NCI-H345 treated with DMSO at 0.1 percent for 48 hours (cell line): ENCODE results near the gene PCNX1.
"Not testable (repeated sequence)": the region's sequence is repeated elsewhere in the genome, so short reads cannot be mapped to it uniquely, and the experiment has no call there.

Source experiments
- DNase-seq: peaks from one replicate; lab custom pipeline; 2025; ENCODE audit not compliant: unreplicated experiment; lab: John Stamatoyannopoulos, UW

PCNX1 gene

DNA sequence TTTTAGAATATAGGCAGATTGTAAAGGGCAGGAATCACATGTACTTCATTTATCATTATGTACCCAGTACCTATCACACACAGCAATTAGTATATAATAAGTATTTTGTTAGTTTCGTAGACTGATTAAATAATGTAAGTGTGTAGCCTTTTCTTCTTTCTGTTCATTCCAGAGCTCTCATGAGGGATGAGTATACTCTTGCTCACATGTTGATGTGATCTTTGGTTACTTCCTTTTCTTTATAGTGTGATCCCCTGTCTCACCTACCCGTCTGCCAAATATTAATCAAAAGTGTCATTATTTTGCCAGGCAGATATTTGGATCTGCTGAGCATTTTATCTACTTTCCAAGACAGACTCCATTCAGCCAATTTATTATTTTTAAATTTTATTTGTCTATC, 156.1 kb downstream of the PCNX1 start:
- DNase-seq, result no peak

DNA sequence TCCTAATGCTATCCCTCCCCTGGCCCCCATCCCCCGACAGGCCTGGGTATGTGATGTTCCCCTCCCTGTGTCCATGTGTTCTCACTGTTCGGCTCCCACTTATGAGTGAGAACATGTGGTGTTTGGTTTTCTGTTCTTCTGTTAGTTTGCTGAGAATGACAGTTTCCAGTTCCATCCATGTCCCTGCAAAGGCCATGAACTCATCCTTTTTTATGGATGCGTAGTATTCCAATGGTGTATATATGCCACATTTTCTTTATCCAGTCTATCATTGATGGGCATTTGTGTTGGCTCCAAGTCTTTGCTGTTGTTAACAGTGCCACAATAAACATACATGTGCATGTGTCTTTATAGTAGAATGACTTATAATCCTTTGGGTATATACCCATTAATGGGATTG, 157.5 kb downstream of the PCNX1 start:
- DNase-seq, result not testable (repeated sequence)

DNA sequence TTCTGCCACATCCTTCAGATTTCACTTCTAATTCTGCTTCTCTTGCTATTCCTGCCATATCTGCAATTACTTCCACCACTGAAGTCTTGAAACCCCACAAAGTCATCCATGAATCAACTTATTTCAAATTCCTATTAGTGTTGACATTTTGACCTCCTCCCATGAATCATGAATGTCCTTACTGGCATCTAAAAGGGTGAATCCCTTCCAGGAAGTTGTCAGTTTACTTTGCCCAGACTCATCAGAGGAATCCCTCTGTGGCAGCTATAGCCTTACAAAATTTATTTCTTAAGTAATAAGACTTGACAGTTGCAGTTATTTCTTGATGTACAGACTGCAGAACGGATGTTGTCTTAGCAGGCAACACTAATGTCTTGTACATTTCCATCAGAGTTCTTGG, 162.9 kb downstream of the PCNX1 start:
- no peak for DNase-seq

DNA sequence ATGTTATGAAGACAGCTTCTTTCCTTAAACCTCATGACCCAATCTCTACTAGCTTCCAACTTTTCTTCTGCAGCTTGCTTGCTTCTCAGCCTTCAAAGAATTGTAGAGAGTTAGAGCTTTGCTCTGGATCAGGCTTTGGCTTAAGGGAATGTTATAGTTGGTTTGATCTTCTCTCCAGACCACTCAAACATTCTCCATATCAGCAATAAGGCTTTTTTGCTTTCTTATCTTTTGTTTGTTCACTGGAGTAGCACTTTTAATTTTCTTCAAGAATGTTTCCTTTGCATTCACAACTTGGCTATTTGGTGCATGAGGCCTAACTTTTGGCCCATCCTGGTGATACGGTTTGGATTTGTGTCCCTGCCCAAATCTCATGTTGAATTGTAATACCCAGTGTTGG, 163.8 kb downstream of the PCNX1 start:
- no peak for DNase-seq

DNA sequence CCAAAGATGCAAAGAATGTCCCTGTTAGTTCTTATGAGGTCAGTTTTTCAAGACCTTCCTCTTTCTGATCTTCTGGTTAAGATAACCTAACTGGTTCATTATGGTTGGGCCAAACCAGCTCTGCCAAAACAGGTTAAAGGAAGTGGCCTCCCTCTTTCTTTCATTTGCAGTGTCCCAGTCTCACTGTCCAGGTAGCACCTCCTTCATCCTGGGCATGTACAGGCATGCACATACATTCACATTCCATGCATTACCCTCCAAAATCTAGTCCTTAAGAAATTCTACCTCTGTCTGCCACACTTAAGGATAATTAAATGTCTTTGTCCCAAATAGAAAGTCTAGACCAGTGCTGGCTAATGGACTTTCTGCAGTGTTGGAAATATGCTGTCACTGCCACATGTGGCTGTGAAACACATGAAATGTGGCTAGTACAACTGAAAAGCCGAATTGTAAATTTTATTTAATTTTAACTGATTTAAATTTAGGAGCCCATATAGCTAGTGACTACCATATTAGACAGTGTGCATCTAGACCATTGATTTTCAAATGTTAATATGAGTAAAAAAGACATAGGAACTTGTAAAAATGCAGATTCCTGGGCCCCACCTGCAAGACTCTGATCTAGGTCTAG, 169.3 kb downstream of the PCNX1 start:
- DNase-seq, result no peak

DNA sequence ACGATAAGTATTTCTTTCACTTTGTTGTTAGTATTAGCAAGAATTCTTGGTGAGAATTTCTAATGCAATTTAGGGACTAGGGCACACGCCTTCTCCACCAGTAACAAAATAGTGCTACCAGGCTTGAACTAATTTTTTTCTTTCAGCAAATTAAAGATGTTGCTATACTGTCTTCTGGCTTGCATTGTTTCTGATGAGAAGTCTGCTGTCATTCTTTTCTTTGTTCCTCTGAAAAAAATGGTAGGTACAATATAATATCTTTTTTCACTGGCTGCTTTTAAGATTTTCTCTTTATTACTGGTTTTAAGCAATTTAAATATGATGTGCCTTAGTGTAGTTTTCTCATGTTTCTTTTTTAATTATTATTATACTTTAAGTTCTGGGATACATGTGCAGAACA, 171.2 kb downstream of the PCNX1 start:
- no peak for DNase-seq

DNA sequence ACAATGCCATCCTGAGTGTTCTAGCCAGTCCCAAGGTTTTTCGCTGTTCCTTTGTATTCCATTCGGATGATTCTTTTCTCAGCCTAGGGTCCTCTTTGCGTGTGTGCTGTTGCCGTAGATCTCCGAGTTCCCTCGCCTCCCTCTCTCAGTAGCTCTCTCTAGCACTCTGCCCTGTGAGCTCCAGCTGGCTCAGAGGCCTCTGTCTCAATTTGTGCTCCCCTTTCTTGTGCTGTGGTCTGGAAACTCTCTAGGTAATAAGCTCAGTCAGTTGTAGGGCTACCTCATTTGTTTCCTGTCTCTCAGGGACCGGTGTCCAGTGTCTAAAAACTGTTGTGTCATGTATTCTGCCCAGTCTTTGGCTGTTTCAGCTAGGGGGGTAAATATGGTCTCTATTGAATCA, 179.3 kb downstream of the PCNX1 start:
- no peak for DNase-seq

DNA sequence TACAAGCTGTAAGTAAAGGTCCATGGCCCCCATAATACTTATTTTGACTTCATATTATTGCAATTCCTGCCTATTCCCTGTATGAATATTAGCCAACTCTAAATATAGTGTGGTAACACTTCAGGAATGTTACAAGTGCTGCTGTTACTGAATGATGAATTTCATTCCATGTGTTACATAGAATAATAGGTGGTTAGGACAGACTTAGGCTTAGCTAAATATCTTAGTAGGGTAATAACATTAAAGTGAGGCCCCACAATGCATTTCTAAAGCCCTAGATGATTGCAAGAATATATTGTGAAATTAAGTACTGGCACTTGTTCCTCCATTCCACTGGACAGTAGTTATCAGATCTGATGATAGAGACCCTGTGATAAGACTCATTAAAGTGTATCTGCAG, 182.7 kb downstream of the PCNX1 start:
- DNase-seq, result no peak

DNA sequence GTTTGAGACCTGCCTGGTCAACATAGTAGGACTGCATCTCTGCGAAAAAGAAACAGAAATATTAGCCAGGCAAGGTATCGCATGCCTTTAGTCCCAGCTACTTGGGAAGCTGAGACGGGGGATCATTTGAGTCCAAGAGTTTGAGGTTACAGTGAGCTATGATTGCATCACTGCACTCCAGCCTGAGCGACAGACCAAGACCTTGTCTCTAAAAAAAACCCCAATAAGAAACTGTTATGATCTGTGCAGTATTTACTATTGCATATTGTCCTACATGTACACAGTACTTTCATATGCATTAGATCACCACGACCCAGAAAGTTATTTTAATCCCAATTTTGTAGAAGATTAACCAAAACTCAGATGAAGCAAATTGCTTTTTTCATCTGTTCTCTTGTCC, 187.5 kb downstream of the PCNX1 start:
- DNase-seq, result no peak

DNA sequence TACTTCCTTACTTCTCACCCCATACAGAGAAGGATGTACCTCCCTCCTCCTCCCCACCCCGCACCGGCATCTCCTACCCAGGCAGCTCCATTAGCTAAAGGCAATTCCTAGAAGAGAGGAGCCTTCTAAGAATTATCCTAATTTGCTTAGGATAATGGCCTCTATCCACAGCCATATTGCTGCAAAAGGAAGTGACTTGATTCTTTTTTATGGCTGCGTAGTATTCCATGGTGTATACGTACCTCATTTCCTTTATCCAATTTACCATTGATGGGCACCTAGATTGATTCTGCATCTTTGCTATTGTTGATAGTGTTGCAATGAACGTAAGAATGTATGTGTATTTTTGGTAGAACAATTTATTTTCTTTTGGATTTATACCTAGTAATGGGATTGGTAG, 189.7 kb downstream of the PCNX1 start:
- no peak for DNase-seq

DNA sequence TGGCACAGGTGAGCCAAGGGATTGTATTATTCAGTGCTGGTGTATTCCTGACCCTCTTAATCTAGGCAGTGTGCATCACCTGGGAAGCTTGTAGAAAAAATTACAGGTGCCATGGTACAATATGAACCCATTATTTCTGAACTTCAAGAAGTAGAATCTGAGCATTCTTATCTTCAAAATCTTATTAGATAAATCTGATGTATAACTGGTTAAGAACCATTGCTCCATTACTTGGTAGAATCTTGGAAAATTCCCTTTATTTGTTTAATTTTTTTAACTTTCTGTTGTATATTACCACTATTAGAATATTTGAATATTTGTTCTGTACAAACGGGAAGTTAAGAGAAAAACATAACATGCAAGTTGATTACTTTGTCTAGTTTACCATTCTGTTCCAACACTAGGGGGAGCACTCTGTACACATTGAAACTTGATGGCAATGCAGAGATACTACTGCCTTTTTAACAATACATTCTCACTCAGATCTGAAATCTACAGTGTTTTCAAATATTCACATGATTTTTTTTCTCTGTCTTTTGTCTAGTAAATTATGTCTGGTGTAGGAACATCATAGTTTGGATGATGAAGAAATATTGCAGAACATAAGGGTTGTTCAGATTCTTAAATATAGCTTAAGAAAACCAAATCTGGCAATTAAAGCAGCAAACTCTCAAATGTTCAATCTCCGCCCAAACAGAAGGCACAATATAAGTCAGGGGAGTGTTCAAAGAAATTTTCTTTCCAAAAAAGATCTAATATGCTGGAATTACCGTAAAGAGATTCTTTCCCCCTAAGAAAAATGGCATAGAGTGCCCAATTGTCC, 196.6 kb downstream of the PCNX1 start:
- DNase-seq, result peak; percentile 32

DNA sequence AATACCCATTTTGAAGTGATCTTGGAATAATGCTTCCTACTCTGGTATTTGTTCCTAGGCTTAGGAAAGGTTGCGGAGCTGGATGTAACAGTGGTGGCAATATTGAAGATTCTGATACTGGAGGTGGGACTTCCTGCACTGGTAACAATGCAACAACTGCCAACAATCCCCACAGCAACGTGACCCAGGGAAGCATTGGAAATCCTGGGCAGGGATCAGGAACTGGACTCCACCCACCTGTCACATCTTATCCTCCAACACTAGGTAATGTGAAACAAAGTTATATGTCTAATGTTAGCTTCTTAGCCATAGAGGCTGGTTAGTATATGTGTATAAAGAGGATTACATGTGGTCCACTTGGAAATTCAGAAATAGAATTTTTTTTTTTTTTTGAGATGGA, 197.9 kb downstream of the PCNX1 start:
- no peak for DNase-seq

DNA sequence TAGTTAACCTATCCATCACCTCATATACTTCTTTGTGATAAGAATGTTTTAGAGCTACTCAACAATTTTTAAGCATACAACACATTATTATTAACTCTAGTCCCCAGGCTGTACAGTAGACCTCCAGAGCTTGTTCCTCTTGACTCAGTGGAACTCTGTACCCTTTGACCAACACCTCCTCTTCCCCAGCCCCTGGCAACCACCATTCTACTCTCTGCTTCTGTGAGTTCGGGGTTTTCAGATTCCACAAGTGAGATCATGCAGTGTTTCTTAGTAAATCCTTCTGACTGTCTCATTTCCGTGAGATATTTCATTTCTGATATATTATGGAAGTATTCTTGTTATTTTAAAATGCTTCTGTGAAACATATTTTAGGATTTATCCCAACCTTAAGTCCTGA, 200.7 kb downstream of the PCNX1 start:
- DNase-seq, result no peak

DNA sequence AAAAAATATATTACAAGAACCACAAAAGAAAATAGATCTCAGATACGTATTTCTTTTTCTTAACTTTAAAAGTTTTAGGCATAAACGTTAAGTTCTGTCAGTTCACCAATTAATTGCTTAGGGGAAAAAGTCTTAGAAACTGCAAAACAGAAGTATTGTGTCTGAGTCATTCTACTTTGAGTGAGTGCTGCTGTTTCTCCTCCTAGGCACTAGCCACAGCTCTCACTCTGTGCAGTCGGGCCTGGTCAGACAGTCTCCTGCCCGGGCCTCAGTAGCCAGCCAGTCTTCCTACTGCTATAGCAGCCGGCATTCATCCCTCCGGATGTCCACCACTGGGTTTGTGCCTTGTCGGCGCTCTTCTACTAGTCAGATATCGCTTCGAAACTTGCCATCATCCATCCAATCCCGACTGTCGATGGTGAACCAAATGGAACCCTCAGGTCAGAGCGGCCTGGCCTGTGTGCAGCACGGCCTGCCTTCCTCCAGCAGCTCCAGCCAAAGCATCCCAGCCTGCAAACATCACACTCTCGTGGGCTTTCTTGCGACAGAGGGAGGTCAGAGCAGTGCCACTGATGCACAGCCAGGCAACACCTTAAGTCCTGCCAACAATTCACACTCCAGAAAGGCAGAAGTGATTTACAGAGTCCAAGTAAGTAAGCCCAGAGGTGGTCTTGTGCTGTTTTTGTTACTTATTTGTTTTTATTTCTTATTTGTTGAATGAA, 201.3 kb downstream of the PCNX1 start:
- no peak for DNase-seq

DNA sequence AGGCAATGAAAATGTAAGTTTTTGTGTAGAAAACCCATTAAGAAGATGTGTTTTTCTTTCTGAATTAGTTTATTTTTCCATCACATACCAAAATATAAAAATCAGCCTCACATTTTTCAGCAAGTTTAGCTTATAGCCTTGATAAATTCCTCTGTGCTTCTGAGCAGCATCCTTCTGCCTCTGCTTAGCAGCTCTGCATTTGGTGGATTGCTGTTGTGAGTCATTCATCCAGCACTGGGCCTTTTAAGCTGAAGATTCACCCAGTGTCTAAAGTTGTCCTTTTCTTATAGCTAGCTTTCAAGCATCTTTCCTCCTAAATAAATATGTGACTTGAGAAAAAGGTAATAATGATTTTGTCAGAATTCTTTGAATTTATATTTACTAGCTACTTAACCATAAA, 206.1 kb downstream of the PCNX1 start:
- no peak for DNase-seq

DNA sequence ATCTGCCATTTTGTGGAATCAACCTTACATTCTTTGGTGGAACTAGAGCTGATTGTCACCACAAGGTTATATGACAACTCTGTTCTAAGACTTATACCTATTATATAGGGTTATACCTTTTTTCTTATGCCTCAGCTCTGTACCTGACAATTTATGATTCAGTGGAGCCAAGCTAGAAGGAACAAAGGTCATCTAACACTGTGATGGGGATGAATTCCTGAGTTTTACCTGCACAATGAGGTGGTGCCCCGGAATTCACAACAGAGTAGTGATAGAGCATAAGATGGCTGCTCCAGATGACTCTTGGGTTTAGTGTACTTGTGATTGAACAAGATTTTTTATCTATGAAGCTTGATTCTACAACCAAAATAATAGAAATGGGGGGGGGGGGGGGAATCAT, 207.3 kb downstream of the PCNX1 start:
- DNase-seq, result no peak

DNA sequence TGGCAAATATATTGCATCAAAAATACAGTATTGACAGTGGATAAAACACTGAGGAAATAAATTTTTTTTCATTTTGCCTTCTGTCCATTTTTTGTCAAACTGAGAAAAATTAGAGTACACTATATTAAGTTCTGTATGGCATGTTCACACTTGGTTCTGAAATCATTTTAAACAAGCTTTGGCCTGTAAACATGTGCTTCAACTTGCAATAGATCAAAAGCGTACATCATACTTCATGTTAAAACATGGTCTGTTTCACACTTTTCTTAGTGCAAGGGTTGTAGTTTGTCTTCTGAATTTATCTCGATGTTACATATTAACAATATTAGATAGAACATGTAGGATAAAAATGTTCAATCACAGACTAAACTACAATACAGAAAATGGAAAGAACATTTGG, 208.0 kb downstream of the PCNX1 start:
- no peak for DNase-seq

DNA sequence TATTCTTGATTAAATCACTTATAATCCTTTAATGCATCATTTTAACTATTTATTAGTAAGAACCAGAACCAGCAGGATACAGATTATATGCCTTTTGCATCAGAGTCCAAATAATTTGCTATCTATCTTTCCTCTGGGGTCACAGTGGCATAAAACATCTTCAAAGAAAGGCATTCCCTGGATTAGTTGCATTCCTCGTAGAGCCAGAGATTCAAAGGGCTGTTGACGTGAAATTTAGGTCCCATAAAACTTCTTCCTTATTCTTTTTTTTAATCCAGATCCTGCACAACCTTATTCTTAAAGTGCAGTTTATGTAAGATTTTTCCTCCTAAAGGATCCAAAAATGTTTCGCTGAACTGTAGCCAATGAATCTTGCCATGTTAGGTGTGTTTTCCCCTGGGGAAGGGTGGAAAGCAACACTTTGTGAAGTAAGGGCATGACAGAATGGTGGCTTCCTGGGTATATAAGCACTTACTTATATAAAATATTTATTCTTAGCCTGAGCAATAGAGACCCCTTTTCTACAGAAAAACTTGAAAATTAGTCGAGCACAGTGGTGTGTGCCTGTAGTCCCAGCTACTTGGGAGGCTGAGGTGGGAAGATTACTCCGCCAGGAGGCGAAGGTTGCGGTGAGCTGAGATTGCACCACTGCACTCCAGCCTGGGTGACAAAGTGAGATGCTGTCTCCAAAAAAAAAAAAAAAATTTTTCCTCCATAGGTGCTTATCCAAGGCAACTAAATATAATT, 208.7 kb downstream of the PCNX1 start:
- no peak for DNase-seq

DNA sequence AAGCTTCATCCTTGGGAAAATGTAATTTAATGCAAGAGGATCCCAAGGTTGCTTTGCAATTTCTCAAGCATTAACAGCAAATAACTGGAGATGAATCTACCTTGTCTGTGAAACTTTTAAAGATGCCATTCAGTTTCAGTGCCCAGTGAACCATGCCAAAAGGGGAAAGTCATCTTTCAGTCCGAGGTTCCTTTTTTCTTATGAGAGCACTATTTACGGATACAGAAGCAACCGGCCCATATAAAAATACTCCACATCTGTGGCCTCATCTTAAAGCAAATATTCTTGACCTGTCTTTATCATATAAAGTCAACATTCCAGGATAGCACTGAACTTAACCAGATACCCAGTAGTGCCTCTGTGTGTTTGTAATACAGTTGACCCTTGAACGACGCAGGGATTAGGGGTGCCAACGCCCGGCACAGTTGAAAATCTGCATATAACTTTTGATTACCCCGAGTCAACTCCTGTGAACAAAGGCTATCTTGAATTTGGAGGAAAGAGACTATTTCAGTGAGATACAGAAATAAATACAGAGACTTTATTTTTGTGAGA, 209.4 kb downstream of the PCNX1 start:
- DNase-seq, result no peak

DNA sequence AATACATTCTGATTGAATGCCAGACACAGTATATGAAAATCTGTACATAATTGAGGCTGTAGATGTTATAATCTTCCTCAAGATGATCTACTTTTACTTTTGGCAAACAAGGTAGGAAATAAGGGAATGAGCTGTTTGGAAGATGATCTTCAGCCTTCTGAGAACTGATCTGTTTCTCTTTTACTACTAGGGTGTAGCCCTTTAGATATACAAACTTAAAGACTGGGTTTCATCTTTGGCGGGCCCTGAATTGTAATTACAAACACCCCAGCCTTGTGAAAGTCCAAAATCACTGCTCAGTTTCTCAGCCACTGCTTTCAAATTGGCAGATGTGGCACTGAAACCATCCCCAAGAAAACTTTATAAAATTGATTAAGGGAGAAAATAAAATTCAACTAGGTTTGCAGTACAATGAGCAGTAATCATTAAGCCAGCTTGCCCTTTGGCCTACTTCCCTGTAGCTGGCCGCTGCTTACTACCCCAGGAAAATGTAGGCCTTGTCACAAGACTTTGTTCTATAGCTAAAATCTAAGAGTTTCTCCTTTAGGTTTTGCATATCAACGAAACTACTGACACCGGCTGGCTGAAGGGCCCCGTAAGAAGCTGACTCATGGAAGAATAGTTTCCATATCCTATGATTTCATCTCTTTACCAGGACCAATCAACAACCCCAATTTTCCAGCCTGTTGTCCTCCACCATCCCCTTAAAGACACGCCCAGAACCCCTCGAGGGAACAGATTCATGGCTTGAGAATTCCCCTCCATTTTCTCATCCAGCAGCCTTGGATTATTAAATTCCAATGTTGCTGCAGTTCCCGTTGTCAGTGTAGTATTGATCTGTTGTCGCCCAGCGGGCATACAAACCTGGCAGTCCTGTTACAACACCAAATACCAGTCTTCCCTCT, 210.8 kb downstream of the PCNX1 start:
- DNase-seq, result no peak
